T1000 (cell line): ENCODE measurements around the gene USP2.

Experiments used
- DNase-seq: peaks from one replicate; lab custom pipeline; 2025; ENCODE audit warnings: mixed read lengths; lab: John Stamatoyannopoulos, UW

Gene USP2

GRCh38 chr11:119341222-119342022 lies 40.1 kb downstream of the USP2 start:
- no peak for DNase-seq

GRCh38 chr11:119340335-119341221 lies 40.9 kb downstream of the USP2 start, which contains the start of gene C1QTNF5:
C1QTNF5 (minus strand) TSS chr11:119340883; CDS start chr11:119340397, 486 bp downstream.
- no peak for DNase-seq

GRCh38 chr11:119339589-119340334 lies 41.7 kb downstream of the USP2 start:
- peak; percentile 42 for DNase-seq

GRCh38 chr11:119338965-119339588 lies 42.4 kb downstream of the USP2 start:
- no peak for DNase-seq

- peak; percentile 58 for DNase-seq
Measured at GRCh38 chr11:119338318-119338890, 43.1 kb downstream of the USP2 start.

GRCh38 chr11:119337581-119338317 lies 43.7 kb downstream of the USP2 start:
- peak; percentile 51 for DNase-seq

GRCh38 chr11:119336744-119337469 lies 44.6 kb downstream of the USP2 start:
- DNase-seq, result no peak

GRCh38 chr11:119335655-119336543 lies 45.6 kb downstream of the USP2 start:
- DNase-seq, result no peak

- no peak for DNase-seq
Measured at GRCh38 chr11:119335091-119335654, 46.3 kb downstream of the USP2 start.

GRCh38 chr11:119334174-119334930 lies 47.1 kb downstream of the USP2 start, which contains the start of gene RNF26:
RNF26 (plus strand) TSS chr11:119334527; CDS start chr11:119335123, 596 bp downstream.
- peak; percentile 92 for DNase-seq

GRCh38 chr11:119332111-119332765 lies 49.3 kb downstream of the USP2 start:
- DNase-seq, result no peak

- DNase-seq, result no peak
Measured at GRCh38 chr11:119330237-119330636, 51.3 kb downstream of the USP2 start.

GRCh38 chr11:119329320-119329719 lies 52.2 kb downstream of the USP2 start:
- no peak for DNase-seq

- no peak for DNase-seq
Measured at GRCh38 chr11:119324189-119324588, 57.3 kb downstream of the USP2 start.

GRCh38 chr11:119323532-119324033 lies 57.9 kb downstream of the USP2 start:
- peak; percentile 27 for DNase-seq

- DNase-seq, result no peak
Measured at GRCh38 chr11:119322921-119323531, 58.5 kb downstream of the USP2 start.
